Keratinocyte (primary cell): Measurements from ENCODE around the gene FCSK. TPM values are rescaled to one million over a fixed set of nuclear protein-coding genes. Genes with fewer than 3 reads are reported as not detected.
"Not testable (repeated sequence)": the region's sequence is repeated elsewhere in the genome, so short reads cannot be mapped to it uniquely, and the experiment has no call there.

Source experiments
- DNase-seq: peaks from one replicate; pipeline ENCODE4 v3.0.0-alpha.2; 2011; ENCODE audit warnings: low read depth, missing footprints, low spot score
- FAIRE-seq: peaks from 2 replicates; lab custom pipeline; 2011; peaks lifted over from hg19 to GRCh38; lab: Jason Lieb, UNC
- H2AFZ ChIP-seq: 2 replicates; pipeline ENCODE4 v1.6.0; 2012; ENCODE audit warnings: low read length, control low read depth, inconsistent platforms; ENCODE audit not compliant: control insufficient read depth
- H3K27ac ChIP-seq: 2 replicates; pipeline ENCODE4 v1.5.1; 2011; ENCODE audit warnings: low read length; ENCODE audit not compliant: control insufficient read depth, insufficient read depth
- H3K27me3 ChIP-seq: 3 replicates; pipeline ENCODE4 v1.6.0; 2011; ENCODE audit warnings: low read length; ENCODE audit not compliant: control insufficient read depth, insufficient read depth; ENCODE audit errors: extremely low read depth
- H3K36me3 ChIP-seq, 2 experiments: 2 replicates in 1 of 2; 3 replicates in 1 of 2; pipeline ENCODE4 v1.5.1; 2011; ENCODE audit warnings: low read length in 2 of 2, mild to moderate bottlenecking in 1 of 2; ENCODE audit not compliant: control insufficient read depth in 2 of 2, insufficient read depth in 2 of 2; ENCODE audit errors: extremely low read depth in 1 of 2
- H3K4me1 ChIP-seq: 3 replicates; pipeline ENCODE4 v1.5.1; 2011; ENCODE audit warnings: low read length; ENCODE audit not compliant: control insufficient read depth, insufficient read depth; ENCODE audit errors: extremely low read depth
- H3K4me2 ChIP-seq: 3 replicates; pipeline ENCODE4 v1.6.0; 2011; ENCODE audit warnings: low read depth, low read length; ENCODE audit not compliant: control insufficient read depth, insufficient read depth; ENCODE audit errors: extremely low read depth
- H3K4me3 ChIP-seq, 3 experiments: fragments of 200-600 bp in 1 of 3; sonication (generic) in 1 of 3; 2 replicates in 2 of 3; 3 replicates in 1 of 3; pipeline ENCODE4 v1.5.1; 2011 to 2016; ENCODE audit warnings: low read length in 3 of 3, mild to moderate bottlenecking in 3 of 3, control low read depth in 2 of 3, inconsistent platforms in 1 of 3, low read depth in 1 of 3, mixed read lengths in 1 of 3, mixed run types in 1 of 3, moderate library complexity in 1 of 3; ENCODE audit not compliant: control insufficient read depth in 2 of 3, insufficient read depth in 2 of 3; ENCODE audit errors: extremely low read depth in 1 of 3
- H3K79me2 ChIP-seq: 2 replicates; pipeline ENCODE4 v1.6.0; 2012; ENCODE audit warnings: low read length; ENCODE audit not compliant: control insufficient read depth, insufficient read depth
- H3K9ac ChIP-seq: 3 replicates; pipeline ENCODE4 v1.6.0; 2011; ENCODE audit warnings: low read length; ENCODE audit not compliant: control insufficient read depth, insufficient read depth; ENCODE audit errors: extremely low read depth
- H3K9me1 ChIP-seq: 3 replicates; pipeline ENCODE4 v1.6.0; 2011; ENCODE audit warnings: low read length; ENCODE audit not compliant: control insufficient read depth, insufficient read depth; ENCODE audit errors: extremely low read depth
- H3K9me3 ChIP-seq: 2 replicates; pipeline ENCODE4 v1.5.1; 2012; ENCODE audit warnings: low read depth, low read length; ENCODE audit not compliant: control insufficient read depth
- H4K20me1 ChIP-seq: 3 replicates; pipeline ENCODE4 v1.6.0; 2011; ENCODE audit warnings: low read length; ENCODE audit not compliant: control insufficient read depth, insufficient read depth; ENCODE audit errors: extremely low read depth
- EZH2 ChIP-seq: IDR thresholded peaks from one replicate; pipeline ENCODE4 v1.6.1; 2012; ENCODE audit warnings: inconsistent platforms, mild to moderate bottlenecking, low read length, moderate library complexity
- dilution Hi-C: fragments of 300-500 bp; cut with MboI; formaldehyde crosslinking; loops from one replicate; pipeline ENCODE4 v1.7.0; 2020; ENCODE audit warnings: low sequenced_read_pairs; ENCODE audit not compliant: extremely low pct_ligation_motif_present
- polyA minus RNA-seq, 3 experiments: library from RNA; depleted of rRNA, polyadenylated mRNA; stranded (reverse); fragments of >200 nt; gene quantifications; 1 replicate in 1 of 3; 2 replicates in 1 of 3; 3 replicates in 1 of 3; pipeline ENCODE4 v1.2.3, GENCODE V29; 2011
- polyA plus RNA-seq, 5 experiments: library from polyadenylated mRNA; depleted of rRNA in 3 of 5; stranded (reverse) in 3 of 5; stranded (forward) in 1 of 5; unstranded in 1 of 5; fragments of >200 nt; gene quantifications; 1 replicate in 1 of 5; 2 replicates in 3 of 5; 3 replicates in 1 of 5; pipeline versions ENCODE4 v1.2.1 to v1.2.3, GENCODE V29; 2011 to 2012; ENCODE audit warnings: missing spikeins in 2 of 5, low read depth in 1 of 5, low replicate concordance in 1 of 5
- TF ChIP-seq, protein P1 (sequence below), 3 experiments: IDR thresholded peaks in 1 of 3; conservative IDR thresholded peaks in 1 of 3; optimal IDR thresholded peaks in 1 of 3; 2 replicates in 2 of 3; 3 replicates in 1 of 3; pipeline versions ENCODE3 to v1.5.1; 2011; ENCODE audit warnings: low read length in 3 of 3, mild to moderate bottlenecking in 3 of 3, moderate library complexity in 2 of 3, control low read depth in 1 of 3, inconsistent platforms in 1 of 3; ENCODE audit not compliant: insufficient read depth in 2 of 3; ENCODE audit errors: extremely low read depth in 1 of 3

The FCSK gene
- 5.5 to 10.7 TPM (median 6.5 TPM) in 3 replicates for polyA plus RNA-seq
- polyA plus RNA-seq (2011; ENCODE audit: low read depth), result 3.0 TPM
- 3.1 and 5.9 TPM in 2 replicates for polyA plus RNA-seq (2011; cell fraction: cytosol; rRNA removed)
- polyA plus RNA-seq (2011; cell fraction: nucleus; rRNA removed), result 26.0 and 31.1 TPM in 2 replicates
- 5.8 and 7.6 TPM in 2 replicates for polyA plus RNA-seq (2012; ENCODE audit: low replicate concordance)
- 9.2 to 21.3 TPM (median 14.8 TPM) in 3 replicates for polyA minus RNA-seq
- 8.6 TPM for polyA minus RNA-seq (2011; cell fraction: cytosol; rRNA and poly(A)+ RNA removed)
- 13.3 and 14.0 TPM in 2 replicates for polyA minus RNA-seq (2011; cell fraction: nucleus; rRNA and poly(A)+ RNA removed)

DNA sequence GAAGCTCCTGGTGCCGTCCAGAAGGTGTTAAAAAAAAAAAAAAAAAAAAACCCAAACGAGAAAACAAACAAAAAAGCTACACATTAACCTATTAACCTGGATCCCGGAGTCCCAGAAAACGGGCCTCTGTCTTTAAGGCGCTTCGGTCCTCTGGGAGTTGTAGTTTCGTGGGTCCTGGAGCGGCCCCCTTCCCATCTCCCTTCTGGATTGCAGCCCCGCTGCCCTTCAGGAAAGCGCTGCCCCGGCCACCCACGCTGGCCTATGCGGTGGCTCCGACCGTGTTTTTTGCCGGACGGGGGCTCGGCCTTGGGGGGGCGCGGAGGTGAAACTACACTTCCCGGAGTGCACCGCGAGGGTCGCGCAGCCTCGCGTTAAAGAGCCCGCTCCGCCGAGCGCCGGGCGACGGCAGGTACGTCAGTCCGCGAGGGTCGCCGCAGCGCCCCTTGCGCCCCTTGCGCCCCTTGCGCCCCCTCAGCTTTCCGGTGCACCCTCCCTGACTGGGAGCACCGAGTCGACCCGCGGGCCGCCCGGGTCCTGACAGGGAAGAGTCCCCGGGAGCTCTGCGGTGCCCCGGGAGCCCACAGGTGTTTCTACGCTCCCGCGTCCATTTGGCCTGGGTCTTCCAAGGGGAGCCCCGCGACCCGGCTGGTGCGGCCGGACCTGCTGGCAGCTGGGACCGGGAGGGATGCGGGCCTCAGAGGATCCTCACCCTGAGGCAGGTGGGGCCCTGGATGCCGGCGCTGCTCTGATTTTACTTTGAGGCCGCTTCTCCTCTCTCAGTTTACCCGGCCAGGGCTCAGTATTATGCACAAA, at the start of gene FCSK:
Gene FCSK (plus strand): TSS at position 374 of the 813 bp plus-strand sequence. CDS start 8,596 bp downstream, outside the sequence.
- Histone ChIP-seq H3K79me2 (no peaks in the 10 kb centered on the region), H3K27me3 (no peaks in the 10 kb centered on the region), H3K9ac (peak within 1 kb of the TSS; percentile 96), H2AFZ (peak within 1 kb of the TSS; percentile 79), H3K4me1 (no peaks in the 10 kb centered on the region), H3K4me2 (peak within 1 kb of the TSS; percentile 95), H3K9me3 (no peaks in the 10 kb centered on the region), H3K27ac (peak within 1 kb of the TSS; percentile 97), H3K9me1 (no peaks in the 10 kb centered on the region), H3K4me3 (peak within 1 kb of the TSS; percentile 80 to 97 (median 93)), H3K36me3 (no peaks in the 10 kb centered on the region), H4K20me1 (no peaks in the 10 kb centered on the region)
- dilution Hi-C loops, result no loop called here
- no peak for DNase-seq
- FAIRE-seq, result no peak
- TF ChIP-seq, protein P1, sequence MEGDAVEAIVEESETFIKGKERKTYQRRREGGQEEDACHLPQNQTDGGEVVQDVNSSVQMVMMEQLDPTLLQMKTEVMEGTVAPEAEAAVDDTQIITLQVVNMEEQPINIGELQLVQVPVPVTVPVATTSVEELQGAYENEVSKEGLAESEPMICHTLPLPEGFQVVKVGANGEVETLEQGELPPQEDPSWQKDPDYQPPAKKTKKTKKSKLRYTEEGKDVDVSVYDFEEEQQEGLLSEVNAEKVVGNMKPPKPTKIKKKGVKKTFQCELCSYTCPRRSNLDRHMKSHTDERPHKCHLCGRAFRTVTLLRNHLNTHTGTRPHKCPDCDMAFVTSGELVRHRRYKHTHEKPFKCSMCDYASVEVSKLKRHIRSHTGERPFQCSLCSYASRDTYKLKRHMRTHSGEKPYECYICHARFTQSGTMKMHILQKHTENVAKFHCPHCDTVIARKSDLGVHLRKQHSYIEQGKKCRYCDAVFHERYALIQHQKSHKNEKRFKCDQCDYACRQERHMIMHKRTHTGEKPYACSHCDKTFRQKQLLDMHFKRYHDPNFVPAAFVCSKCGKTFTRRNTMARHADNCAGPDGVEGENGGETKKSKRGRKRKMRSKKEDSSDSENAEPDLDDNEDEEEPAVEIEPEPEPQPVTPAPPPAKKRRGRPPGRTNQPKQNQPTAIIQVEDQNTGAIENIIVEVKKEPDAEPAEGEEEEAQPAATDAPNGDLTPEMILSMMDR (optimal IDR thresholded peaks at IDR 0.05 in 1 of 3, IDR thresholded peaks at IDR 0.05 in 1 of 3, conservative IDR thresholded peaks at IDR 0.05 in 1 of 3; ENCODE audit: extremely low read depth in 1 of 3, insufficient read depth in 2 of 3, low read length in 3 of 3), result peak in 1 of 3 experiments; percentile 13
- TF ChIP-seq EZH2, result no peak

DNA sequence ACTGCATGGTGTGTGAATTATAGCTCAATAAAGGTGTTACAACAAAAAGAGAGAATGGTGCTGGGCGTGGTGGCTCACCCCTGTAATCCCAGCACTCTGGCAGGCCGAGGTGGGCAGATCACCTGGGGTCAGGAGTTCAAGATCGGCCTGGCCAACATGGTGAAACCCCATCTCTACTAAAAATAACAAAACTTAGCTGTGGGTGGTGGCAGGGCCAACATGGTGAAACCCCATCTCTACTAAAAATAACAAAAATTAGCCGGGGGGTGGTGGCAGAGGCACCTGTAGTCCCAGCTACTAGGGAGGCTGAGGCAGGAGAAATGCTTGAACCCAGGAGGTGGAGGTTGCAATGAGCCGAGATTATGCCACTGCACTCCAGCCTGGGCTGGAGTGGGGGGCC, 48.3 kb upstream of the FCSK start:
- not testable (repeated sequence) for H4K20me1 ChIP-seq

More for the DNA sequence above, 48.3 kb upstream of the FCSK start:
- H3K27me3 ChIP-seq, H3K4me2 ChIP-seq, H3K9me1 ChIP-seq, dilution Hi-C loops, FAIRE-seq, H3K79me2 ChIP-seq, H2AFZ ChIP-seq, H3K9ac ChIP-seq, H3K36me3 ChIP-seq, H3K27ac ChIP-seq, DNase-seq, H3K9me3 ChIP-seq, H3K4me3 ChIP-seq: not testable (repeated sequence)
- H3K4me1 ChIP-seq, result peaks cover 19% of the 10 kb centered on the region
